Activated naive CD4-positive, alpha-beta T cell (primary cell): ENCODE data around the gene AFF2.

Experiments
- DNase-seq, 4 experiments: peaks; one replicate each; lab custom pipeline; 2025; lab: John Stamatoyannopoulos, UW

AFF2 gene

DNA sequence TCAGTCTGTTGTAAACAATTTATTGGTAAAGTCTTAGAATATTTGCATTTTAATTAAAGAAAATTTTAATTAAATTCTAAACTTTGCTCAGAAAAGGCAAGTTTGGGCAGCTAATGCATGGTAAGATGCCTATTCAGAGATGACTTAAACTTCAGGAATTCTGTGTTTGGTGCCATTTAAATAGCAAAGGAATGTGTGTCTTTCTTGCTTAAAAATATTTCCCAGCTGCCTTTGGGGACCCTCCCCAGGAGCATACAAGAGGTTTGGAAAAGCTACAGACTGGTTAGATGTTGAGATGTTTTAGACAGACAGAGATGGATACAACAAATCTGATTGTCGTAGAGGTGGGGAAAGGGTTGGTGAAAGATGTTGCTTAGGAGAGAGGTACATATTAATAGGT is 36.5 kb downstream of the AFF2 start:
- no peak for DNase-seq

DNA sequence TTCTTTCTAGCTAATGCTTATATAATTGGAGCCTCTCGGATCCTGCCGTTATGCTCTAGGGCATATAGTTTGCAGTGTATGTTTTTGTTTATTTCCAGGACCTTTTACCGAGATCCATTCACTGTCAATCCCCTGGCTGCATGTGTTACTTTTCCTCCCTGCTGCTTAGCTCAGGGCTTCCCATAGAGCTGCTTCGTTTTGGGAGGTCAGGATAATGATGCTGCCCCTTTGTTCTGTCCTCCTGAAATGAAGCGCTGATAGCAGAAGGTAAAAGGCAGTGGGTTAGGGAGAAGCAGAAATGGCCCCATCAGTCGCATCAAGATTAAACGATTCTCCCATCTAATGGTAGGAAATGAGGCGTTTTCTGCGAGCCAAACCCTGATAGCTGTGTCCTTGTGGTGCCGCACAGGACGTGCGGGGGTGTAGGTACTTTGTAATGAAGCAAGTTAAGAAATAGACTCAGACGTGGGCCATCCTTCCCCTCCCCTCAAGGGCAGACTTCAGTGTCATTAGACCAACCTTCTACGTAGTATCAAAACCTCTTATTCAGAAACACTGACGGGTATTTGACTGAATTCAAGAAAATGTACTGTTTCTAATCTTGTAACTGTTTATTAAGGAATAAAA is 37.3 kb downstream of the AFF2 start:
- DNase-seq: no peak

GRCh38 chrX:148538582-148538981 is 38.2 kb downstream of the AFF2 start:
- DNase-seq: no peak

DNA sequence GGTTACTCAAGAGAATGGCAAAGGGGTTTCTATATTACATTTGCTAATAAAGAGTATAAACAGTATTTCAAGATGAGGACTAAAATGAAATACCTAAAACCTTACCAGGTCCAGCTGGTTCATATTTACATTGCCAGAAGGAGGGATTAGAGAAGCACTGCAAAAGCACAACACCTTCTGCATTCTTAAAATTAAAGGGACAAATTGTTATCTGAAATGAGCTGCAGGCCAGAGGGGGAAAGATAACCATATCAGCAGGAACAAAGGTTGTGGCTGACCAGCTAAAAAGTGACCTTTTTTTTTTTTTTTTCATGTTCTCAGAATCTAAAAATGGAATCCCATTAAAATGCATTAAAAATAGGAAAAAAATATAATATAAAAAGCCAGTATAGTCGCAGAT is 39.7 kb downstream of the AFF2 start:
- no peak for DNase-seq

DNA sequence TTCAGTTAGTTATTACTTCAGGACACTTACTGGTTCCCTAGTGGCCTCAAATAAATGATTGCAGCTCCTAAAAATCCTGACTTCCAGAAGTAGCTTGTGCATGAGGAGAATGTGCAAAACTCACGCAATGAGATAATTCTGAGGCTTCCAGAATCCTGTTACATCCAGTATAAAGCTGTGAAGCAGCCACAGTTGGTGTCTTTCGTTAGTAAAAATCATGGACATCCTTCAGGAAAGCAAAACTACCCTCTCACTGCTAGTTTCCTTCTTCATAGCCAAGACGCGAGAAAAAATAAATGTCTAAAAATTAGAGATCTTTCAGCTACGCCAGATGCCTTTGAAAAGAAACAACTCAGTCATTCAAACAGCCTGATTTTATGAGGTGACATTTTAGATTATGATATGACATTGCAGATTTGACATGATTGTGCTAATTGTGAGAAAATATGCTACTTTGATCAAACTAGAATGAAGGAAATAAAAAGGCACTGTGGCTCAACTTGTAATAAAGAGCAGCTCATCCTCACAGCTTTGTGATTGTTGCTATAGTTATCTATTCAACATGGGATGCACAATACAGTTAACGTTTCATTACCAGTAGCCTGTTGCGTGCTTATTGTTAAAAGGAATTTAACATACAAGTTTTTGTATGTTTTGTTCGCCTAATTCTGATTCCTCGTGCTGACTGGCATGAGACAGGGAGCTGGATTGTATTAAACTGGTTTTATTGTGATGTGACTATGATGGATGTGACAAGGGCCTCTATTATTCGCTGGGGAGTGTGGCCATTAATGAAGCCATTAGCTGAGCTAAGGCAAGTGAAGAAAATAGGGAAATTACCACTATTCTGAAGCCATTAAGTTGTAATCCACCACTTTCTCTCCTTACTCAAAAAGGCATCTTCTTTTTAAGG is 40.5 kb downstream of the AFF2 start:
- no peak for DNase-seq

DNA sequence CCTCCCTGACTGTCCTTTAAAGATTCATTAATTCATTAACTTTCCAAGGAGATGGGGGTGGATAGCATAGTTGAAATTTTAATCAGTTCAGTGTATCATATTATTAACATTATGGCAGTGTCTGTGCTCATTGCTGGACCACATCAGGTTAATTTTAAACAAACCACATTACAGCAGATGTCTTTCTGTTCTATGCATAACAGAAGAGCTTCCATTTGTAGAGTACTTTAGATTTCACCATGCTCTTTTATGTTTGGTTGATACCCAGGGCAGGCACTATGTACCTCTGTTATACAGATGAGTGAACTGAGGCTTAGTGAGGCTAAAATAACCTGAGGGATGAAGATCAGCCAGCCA is 41.1 kb downstream of the AFF2 start:
- DNase-seq: no peak

DNA sequence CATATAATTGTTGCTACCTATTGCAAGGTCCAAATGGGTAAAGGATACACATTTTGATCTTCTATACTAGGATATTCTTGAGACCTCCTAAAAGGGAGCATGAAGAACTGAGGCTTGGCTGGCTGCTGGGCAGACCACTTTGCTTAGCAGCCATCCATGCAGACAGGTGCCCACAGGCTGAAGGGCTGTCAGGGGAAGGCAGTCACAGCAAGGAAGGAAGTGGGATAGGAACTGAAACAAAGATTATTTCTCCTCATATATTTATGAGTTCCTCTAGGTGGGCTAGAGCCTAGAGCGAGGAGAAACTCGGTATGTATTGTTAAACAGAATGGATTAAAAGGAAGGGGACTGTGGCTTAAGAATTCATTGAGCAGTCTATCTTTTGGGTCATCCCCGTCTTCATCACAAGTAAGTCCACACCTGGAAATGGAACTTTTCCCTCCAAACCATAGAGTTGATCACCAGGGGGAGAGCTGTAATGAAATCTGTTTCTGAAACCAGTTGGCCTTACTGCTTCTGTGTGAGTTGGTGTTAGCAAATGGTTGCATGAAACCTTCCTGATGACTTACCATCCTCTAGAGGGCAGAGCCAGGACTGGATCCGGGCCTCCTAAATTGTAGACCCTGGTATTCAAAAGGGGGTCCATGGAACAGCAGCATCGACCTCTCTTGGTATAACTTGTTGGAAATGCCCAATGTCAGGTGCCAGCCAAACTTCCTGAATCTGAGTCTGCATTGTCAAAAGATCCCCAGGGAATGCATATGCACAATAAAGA is 42.3 kb downstream of the AFF2 start:
- DNase-seq: no peak

GRCh38 chrX:148552775-148553174 is 52.4 kb downstream of the AFF2 start:
- no peak for DNase-seq

DNA sequence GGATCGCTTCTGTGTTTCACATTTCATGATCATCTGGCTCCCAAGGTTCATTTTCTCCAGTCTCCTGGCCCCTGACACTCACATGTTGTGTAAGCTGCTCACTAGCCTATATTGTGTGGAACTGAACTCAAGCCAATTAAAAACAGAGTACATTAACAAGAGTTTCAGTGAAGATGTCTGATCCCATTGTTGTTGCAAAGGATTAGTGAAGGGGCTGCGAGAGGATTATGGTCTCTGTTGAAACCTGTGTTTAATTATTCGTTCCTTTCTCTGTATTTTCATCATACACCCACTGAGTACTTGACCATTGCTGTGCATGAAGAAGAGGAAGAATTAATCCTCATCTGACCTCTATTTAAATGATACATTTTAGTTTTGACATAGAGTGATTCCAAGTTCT is 54.7 kb downstream of the AFF2 start:
- no peak for DNase-seq

DNA sequence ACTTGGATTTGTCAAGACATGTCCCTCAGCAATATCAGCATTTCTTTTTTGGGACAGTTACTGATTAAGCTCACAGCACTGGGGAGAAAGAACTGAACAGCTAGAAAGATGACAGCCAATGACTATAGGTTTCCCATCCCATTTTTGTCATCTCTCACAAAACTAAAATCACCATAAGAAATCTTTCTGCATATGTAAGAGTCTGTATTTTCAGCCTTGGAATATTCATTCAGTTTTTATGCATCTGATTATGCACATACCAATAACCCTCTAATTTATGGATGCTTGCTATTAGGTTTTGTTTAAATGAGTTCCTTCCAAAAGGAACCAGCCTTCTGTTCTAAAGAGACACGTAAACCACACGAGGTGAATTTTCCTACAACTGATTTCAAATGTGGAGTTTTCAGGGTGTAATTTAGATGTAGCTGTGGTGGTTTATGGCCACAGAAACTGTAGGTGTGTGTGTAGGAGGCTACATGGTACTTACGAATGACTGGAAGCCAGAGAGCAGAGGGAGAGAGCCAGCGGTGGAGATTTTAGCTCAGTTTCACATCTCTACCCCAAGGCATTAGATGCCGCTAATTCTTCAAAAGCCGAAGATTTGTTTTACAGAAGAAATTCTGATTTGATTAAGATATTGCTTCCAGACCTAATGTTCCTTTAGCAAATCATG is 55.3 kb downstream of the AFF2 start:
- no peak for DNase-seq

DNA sequence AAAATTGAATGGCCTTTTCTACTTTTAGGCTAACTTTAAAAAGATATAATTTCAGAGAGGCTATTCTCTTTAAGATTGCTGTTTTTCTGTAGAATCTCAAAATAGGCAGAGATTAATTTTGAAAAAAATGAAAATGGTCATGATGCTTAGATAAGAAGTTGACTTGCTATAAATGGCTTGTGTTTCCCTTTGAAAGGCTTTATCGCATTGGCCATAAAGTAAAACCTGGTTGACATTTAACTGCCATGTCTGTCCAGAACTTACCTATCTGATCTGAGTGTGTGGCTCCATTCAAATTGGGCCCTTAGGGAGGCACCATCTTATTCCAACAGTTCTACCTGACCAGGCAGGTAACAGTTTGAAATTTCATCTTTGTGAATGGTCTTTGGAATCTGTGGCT is 56.1 kb downstream of the AFF2 start:
- DNase-seq: no peak

GRCh38 chrX:148562846-148563245 is 62.4 kb downstream of the AFF2 start:
- DNase-seq: no peak

- no peak for DNase-seq
These were observed 66.8 kb downstream of the AFF2 start for GRCh38 chrX:148567229-148567628.

GRCh38 chrX:148567779-148568178 is 67.4 kb downstream of the AFF2 start:
- DNase-seq: no peak

GRCh38 chrX:148568763-148569162 is 68.3 kb downstream of the AFF2 start:
- DNase-seq: no peak

GRCh38 chrX:148572337-148572736 is 71.9 kb downstream of the AFF2 start:
- DNase-seq: no peak

DNA sequence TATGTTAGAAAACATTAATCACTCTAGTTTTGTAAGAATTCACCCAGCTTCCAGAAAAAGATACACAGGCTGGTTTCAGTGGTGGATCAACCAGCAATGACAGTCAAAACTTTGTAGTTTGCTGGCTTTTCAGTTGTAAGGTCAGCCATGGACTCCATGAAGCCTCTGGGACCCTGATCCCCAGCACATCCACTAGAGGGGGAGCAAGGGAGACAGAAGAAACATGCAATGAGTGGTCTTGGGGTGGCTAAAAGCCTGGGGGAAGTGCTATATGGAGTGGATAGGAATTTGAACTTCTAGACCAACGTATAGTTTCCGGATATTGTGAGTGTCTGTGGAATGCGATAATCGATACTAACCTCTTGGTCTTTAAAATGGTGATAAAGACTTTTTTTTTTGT is 72.7 kb downstream of the AFF2 start:
- DNase-seq: no peak

DNA sequence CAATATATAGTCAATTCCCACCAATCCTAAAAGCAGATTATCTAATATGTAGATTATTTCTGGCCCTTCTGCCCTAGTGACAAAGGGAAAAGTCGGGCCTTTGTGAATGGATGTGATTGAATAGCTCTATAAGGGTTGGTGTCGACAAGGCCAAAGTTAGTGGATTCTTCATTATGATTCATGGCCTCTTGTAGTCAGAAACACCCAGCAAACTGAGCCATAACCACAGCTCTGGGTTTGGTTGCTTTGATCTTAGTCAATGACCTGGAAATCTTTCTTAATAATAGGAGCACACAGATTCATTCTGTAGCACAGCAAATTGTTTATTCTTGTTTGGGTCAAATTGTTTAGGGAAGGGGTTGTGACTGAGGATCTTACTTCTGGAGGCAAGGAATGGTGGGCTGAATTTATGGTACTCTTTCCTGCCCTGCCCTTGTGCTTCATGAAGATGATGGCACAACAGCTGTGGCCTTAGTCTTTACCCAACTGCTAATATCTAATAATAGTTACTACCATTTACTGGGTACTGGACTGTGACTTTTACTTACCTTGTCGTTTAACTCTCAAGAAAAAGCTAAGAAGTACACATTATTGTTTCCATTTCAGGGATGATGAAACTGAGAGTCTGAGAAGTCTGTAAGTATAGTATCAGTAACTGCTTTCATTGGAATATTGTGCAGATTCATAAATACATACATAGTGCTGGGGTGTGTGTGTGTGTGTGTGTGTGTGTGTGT is 74.0 kb downstream of the AFF2 start:
- no peak for DNase-seq

DNA sequence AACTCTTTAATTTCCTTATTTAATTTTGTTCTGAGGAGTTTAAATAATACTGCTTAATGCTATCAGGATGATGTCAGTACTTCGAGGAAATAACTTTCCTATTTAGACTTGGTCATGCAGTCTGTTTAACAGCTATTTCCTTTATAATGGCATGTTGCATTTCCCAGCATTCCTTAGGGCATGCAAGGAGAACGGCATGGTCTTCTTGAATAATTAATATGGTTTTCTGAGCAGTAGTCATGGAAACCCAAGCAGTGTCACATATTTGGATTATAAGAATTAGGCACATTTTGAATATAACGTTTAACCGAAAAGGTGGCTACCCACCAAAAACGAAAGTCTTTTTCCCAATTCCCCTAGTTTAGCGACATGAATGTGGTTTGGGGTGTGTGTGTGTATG is 76.0 kb downstream of the AFF2 start:
- no peak for DNase-seq

DNA sequence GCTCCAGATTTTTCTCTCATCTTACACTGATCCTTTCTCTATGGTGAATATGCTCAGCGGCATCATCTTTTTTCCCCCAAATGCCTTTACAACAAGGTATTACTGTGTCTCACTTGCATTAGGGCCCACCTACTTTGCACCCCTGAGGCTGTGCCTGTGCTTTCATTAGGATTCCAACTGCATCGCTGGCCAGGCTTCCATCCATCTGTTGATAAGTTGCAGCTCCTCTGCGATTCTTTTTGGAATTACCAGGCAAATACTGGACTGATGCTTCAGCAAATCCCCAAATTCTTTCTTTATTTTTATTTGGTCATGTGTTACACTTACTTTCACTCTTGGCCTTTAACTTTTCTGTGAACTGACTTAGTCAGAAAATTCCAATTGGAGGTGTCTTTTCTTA is 77.3 kb downstream of the AFF2 start:
- DNase-seq: no peak

- no peak for DNase-seq
These were observed 79.6 kb downstream of the AFF2 start for GRCh38 chrX:148580016-148580415.

DNA sequence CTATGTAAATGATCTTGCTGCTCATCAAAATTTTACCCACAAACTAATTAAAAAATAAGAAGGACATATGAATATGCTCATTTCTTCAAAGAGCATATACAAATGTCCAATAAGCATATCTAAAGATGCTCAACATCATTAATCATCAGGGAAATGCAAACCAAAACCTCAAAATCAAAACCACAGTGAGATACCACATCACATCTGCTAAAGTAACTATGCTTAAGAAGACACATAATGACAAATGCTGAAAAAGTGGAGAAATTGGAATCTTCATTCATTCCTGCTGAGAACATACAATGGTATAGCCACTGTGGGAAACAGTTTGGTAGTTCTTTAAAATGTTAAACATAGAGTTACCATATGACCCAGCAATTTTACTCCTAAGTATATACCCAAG is 81.9 kb downstream of the AFF2 start:
- no peak for DNase-seq
